RWPE2 (cell line): ENCODE data around the gene ARHGEF1.
"Not testable (repeated sequence)": the region's sequence is repeated elsewhere in the genome, so short reads cannot be mapped to it uniquely, and the experiment has no call there.

Experiments
- ATAC-seq: fragments of 200-7000 bp; cut with Tn5 transposase; 3 replicates; pipeline ENCODE4 v1.9.1; 2021; ENCODE audit warnings: low read depth
- DNase-seq: peaks from one replicate; pipeline ENCODE4 v3.0.0-alpha.2; 2020; ENCODE audit warnings: low spot score
- H3K27ac ChIP-seq: fragments of 450-650 bp; 2 replicates; pipeline ENCODE4 v1.5.1; 2017; ENCODE audit warnings: mild to moderate bottlenecking; ENCODE audit not compliant: poor library complexity, severe bottlenecking
- H3K27me3 ChIP-seq: fragments of 250-450 bp; sonication (Bioruptor Pico); 2 replicates; pipeline ENCODE4 v1.5.1; 2021; ENCODE audit warnings: mild to moderate bottlenecking, moderate library complexity; ENCODE audit not compliant: insufficient read depth, poor library complexity, severe bottlenecking
- H3K36me3 ChIP-seq: fragments of 250-450 bp; sonication (Bioruptor Pico); 2 replicates; pipeline ENCODE4 v1.5.1; 2020; ENCODE audit warnings: low read depth, mild to moderate bottlenecking, moderate library complexity
- H3K4me1 ChIP-seq: fragments of 250-450 bp; sonication (Bioruptor Pico); 2 replicates; pipeline ENCODE4 v1.5.1; 2021; ENCODE audit warnings: mild to moderate bottlenecking, moderate library complexity; ENCODE audit not compliant: insufficient read depth, poor library complexity, severe bottlenecking
- H3K4me3 ChIP-seq: fragments of 250-450 bp; sonication (Bioruptor Pico); 2 replicates; pipeline ENCODE4 v1.5.1; 2021; ENCODE audit warnings: mild to moderate bottlenecking, moderate library complexity; ENCODE audit not compliant: severe bottlenecking
- H3K9me3 ChIP-seq: fragments of 250-450 bp; sonication (Bioruptor Pico); 2 replicates; pipeline ENCODE4 v1.5.1; 2021; ENCODE audit warnings: mild to moderate bottlenecking, moderate library complexity; ENCODE audit not compliant: severe bottlenecking
- CTCF ChIP-seq: fragments of 450-650 bp; IDR thresholded peaks from one replicate; pipeline ENCODE4 v1.5.1; 2017; ENCODE audit warnings: mild to moderate bottlenecking, moderate library complexity; ENCODE audit not compliant: poor library complexity, severe bottlenecking

ARHGEF1 gene

GRCh38 chr19:41871573-41872383, 11.2 kb upstream of the ARHGEF1 start:
- peak; percentile 1; the same call in 1 of the 3 replicates for ATAC-seq
- H3K27me3 ChIP-seq: no peaks in the 10 kb centered on the region
- no peak for TF ChIP-seq CTCF
- no peak overlapping the region for H3K4me3 ChIP-seq
- H3K4me1 ChIP-seq: no peaks in the 10 kb centered on the region
- peaks cover 52% of the 10 kb centered on the region for H3K36me3 ChIP-seq
- no peaks in the 10 kb centered on the region for H3K9me3 ChIP-seq
- no peak for DNase-seq
- no peak overlapping the region for H3K27ac ChIP-seq

GRCh38 chr19:41872384-41872774, 10.6 kb upstream of the ARHGEF1 start:
- TF ChIP-seq CTCF: no peak
- ATAC-seq: peak; percentile 4; the same call in 1 of the 3 replicates
- H3K4me1 ChIP-seq: no peaks in the 10 kb centered on the region

GRCh38 chr19:41872775-41873647, 10.0 kb upstream of the ARHGEF1 start:
- Histone ChIP-seq H3K9me3 (no peaks in the 10 kb centered on the region), H3K27me3 (no peaks in the 10 kb centered on the region), H3K36me3 (peaks cover 40% of the 10 kb centered on the region), H3K4me1 (no peaks in the 10 kb centered on the region), H3K27ac (peak overlapping the region; percentile 18), H3K4me3 (no peak overlapping the region)
- DNase-seq (peak; percentile 86), ATAC-seq (peak; percentile 84)
- peak; percentile 79 for TF ChIP-seq CTCF

More at GRCh38 chr19:41872384-41872774, 10.6 kb upstream of the ARHGEF1 start:
- Histone ChIP-seq H3K36me3 (peaks cover 46% of the 10 kb centered on the region), H3K27me3 (no peaks in the 10 kb centered on the region), H3K9me3 (no peaks in the 10 kb centered on the region), H3K4me3 (no peak overlapping the region), H3K27ac (peak overlapping the region; percentile 18)
- DNase-seq: no peak

GRCh38 chr19:41875973-41876372, 7.0 kb upstream of the ARHGEF1 start:
- not testable (repeated sequence) for ATAC-seq, H3K4me3 ChIP-seq, H3K4me1 ChIP-seq, H3K9me3 ChIP-seq, DNase-seq, H3K27me3 ChIP-seq, H3K27ac ChIP-seq
- peaks cover 10% of the 10 kb centered on the region for H3K36me3 ChIP-seq
